GM18502 (cell line): Measurements from ENCODE around the gene GRIK1.

ENCODE experiments used
- ATAC-seq: cut with Tn5 transposase; IDR thresholded peaks from one replicate; pipeline ENCODE4 v1.9.1; 2021; ENCODE audit warnings: mild to moderate bottlenecking; ENCODE audit not compliant: unreplicated experiment, poor library complexity

GRIK1 gene

DNA sequence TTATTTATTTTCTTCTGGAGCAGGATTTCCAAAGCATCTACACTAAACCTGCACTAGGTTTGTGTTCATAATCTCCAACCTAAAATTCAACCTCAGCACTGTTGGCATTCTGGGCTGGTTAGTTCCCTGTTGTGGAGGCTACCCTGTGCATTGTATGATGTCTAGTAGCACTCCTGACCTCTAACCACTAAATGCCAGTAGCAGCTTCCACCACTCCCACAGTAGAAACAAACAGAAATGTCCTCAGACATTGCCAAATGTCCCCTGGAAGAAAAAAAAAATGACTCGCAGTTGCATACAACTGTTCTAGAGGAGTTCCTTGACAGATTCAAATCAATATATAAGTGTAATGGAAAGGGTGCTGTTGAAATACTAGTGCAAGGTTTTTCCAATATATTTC is 18.9 kb downstream of the GRIK1 start:
- no peak for ATAC-seq

DNA sequence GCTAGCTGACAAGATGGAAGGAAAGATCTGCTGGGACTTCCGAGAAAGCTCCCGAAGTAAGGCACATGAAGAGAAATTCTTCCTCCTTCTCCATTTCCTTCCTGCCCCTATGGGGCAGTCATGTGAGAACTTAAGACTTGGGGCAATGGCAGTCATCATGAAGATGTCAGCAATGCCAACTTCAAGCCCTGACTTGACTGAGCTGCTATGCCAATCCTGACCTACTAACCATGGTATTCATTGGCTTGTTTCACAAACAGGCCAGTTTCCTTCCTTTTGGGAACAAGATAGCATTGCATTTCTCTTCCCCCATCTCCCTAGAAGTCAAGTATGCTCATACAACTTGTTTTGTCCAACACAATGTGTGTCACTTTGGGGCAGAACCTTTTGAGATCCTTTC is 25.5 kb downstream of the GRIK1 start:
- no peak for ATAC-seq

DNA sequence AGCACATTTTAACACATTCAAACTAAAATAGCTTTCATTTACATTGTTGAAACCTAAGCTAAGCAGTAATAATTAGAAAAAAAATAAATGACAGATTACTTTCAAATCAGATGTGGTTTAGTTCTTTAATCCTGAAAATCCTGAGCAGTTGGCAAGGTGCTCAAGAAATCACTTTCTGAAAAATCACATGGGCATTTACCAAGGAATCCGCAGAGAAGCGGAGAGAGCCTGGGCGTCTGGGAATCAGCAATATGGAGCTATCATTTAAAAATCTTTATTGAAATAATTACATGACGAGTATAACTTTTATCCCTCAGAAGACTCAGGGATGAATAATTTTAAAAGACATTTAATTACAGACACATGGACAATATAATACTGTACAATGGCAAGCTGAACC is 30.2 kb downstream of the GRIK1 start:
- no peak for ATAC-seq

DNA sequence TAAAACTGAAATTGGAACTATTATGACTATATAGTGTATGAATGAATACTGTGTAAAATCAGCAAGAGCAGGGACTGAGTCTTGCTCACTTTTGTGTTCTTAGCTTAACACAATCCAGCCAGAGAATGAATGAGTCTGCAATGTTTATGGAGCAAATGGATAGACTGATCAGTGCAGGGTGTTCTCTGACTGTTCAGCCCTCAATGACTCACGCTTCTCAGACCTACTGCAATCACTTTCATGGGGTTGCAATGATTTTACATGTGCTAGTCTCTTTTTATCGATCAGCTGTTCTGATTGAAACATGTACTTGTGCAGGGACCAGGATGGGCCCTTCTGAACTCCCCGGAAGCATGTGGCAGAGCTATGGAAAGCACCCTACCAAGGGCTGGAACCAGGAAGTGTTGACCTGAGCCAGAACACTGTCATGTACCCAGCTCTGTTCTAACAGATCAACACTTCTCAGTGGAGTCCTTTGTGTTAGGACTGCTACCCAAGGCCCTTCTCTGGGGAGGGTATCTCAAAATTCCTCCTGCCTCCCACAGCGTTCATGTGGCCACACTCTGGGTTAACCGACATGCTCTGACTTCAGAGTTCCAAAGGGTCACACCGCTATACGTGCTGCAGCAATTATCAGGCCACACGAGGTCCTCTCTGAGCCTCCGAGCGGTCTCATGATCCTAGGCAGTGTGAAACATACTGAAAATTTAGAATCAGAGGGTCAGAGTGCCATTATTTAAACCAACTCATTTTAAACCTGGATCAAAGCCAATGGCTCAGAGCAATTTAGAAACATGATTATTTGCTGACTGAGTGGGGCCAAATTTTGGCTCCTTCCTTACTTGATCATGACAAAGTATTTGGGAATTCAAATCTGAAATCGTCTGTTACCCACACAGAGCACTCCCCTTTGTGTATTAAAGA is 35.2 kb downstream of the GRIK1 start:
- ATAC-seq: no peak

DNA sequence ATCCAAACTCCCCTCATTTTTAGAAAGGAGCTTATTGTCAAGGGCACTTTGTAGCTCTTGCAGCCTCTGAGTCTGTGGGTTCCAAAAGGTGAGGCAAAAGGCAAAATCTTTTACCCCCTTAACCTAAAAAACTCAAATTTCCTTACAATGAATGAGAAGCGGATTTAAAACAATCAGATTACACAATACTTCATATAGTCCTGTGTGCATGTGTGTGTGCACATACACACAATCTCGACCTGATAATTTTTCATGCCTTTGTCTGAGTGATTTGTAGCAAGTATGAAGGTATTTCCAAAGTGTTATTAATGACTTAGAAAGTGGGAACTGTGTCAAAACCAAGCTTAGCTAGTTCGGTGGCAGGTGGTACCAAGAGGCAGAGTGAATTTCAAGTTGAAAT is 42.9 kb downstream of the GRIK1 start:
- no peak for ATAC-seq

DNA sequence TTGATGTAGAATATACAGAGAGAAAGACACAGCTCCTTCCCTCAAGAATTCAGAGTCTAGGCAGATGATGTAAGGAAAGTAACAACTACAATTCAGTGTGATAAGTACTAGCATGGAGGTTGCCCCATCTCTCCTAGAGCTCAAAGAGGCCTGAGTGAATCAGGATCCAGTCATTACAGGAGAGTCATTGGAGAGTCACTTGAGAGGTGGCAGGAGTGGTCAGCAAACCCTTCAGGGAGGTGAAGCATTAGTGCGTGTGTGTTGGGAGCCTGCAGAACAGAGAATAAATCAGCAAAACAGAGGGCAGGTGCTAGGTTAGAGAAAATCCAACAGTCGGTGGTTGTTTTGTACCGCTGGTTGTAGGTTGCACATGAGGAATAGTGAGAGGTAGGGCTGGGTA is 46.1 kb downstream of the GRIK1 start:
- no peak for ATAC-seq

DNA sequence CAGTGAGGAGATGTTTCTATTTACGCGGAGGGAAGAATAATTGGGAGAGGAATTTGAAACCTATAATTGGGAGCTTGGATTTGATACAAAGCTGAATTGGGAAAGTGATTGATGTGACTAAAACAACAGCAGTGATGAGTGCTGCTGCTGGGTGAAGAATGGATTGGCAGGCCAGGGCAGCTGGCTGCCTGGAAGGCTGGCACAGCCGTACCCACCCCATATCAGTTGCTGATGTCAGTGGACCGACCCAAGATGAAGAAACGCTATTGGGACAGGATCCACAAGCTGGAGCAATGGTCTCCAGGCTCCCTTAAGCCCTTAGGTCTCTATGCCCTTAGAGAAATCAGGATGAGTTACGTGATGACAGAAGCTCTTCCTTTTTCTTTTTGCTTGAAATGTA is 47.4 kb downstream of the GRIK1 start:
- ATAC-seq: no peak

DNA sequence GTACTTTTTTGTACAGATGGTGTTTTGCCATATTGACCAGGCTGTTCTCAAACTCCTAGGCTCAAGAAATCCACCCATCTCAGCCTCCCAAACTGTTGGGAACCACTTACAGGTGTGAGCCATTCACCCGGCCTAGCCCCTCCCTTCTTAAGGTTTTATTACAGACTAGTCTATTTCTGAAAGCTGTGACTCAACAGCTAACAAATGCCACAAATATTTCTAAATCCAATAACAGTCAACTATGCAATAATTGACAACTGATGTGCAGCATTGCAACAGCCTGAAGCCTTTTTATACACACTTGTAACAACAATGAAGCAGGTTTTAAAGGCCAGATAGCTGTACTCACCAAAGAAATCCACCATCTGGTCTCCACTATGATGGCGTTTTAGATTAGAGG is 51.4 kb downstream of the GRIK1 start:
- ATAC-seq: no peak

DNA sequence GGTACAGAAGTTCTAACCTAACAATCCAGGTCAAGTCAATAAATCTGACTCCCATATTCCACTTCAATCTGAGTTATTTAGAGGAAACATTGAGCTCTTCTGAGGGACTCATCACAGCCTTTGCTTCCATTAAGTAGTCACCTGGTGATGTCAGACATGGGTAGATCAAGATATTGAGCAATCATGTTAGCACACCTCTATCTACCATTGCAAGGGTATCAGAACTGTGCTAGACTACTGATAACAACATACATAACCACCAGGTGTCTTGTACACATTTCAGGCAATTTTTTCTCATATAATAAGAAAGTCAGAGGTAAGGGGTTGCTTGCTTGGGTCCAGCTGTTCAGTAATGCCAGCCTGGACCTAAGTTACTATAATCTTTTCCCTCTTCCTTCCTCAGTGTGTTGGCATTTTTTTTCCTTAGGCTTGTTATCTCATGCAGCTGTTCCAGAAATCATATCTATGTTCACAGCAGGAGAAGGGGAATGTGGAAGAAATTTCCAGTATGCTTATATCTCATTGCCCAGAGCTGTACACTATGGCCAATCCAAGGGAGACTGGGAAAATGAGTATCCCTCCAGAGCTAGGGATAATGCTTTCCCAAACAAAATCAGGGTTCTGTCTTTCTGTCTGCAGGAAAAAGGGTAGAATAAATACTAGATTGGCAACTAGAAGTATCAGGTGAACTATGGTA is 52.3 kb downstream of the GRIK1 start:
- no peak for ATAC-seq

DNA sequence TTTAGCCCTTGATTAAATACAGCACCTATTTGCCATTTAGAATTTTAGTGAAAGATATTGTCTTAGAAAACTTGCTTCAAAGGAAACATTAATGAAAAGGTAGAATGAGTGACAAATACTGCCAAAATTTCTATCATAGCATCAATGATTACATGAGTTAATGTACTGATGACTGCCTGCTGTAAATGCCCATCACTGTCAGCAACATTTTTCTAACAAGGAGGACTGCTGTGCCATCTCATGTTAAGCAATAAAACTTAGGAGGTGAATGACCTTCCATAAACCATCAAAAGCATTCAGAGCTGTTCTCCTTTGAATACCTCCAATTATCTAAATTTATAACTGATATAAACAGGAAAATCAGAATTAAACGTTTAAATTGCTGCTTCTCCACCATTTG is 54.3 kb downstream of the GRIK1 start:
- ATAC-seq: no peak

DNA sequence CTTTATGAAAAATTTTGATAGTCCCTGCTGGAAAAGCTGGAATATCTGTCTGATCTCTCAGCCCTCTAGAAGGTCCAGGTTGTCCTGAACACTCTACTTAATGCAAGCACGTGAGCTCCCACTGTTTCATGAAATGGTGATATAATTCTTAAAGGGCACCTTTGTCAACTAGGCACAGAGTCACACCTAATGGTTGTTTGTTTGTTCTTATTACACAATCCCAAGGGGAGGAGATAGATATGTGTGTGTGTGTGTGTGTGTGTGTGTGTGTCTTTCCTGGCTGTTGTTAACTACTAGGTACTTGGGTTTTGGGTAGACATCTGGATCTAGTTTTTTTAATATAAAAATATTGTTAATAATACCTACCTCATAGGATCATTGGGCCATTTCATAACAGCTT is 63.9 kb downstream of the GRIK1 start:
- ATAC-seq: no peak

DNA sequence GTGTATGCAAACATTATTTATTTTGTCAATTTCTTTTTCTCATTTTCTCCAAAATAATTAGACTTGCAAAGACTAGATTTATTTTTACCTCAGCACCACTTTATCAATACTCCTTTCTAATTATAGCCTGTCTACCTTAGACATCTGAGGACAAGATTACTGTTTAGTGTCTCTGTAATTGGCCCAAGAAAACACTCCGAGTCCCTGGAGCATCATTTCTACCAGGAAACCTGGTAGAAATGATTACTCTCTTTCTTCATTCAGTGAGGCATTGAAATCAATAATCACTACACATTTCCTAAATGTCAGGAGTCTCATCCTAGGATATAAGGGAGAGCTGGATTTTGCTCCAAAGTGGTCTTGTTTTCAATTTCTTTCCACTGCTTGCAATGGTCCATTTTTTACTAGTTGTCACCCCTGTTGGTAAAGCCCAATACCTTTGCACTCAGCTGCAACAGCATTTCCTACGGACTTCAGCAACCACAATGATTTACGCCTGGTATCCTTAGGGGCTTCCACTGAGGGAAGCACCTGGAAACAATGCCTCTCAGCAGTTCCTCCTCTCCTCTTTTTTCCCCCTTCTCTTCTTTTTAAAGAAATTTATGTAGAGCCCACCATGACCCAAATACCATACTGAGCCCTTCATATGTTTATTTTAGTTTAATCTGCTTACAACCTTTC is 64.6 kb downstream of the GRIK1 start:
- no peak for ATAC-seq

DNA sequence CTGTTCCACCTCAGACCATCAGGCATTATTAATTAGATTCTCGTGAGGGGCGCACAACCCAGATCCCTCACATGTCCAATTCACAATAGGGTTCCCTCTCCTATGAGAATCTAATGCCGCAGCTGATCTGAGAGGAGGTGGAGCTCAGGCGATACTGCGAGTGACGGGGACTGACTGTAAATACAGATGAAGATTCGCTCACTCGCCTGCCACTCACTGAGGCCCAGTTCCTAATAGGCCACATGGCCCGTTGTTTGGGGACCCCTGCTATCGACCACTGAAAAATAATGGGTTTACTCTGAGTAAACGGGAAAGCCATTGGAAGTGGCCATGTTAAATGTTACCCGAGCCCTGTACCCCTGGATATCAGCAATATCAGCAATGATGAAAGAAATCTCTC is 65.9 kb downstream of the GRIK1 start:
- ATAC-seq: no peak

DNA sequence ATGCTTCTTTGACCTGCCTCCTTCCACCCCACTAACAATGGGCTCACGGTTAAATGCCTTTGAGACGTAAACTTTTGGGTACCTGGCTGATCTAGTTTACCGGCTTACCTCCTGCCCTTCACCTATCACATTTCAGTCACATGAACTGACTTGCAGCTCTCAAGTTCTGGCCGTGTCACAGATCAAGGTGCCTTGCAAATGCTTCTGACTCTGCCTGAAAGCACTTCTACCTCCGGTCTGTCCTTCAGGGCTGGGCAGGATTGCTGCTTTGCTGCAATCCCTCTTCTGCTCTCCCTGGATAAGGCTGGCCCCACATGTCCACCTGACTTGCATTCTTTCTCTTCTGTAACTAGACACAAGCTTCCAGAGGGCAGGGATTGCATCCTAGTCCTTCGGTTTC is 69.0 kb downstream of the GRIK1 start:
- ATAC-seq: no peak

DNA sequence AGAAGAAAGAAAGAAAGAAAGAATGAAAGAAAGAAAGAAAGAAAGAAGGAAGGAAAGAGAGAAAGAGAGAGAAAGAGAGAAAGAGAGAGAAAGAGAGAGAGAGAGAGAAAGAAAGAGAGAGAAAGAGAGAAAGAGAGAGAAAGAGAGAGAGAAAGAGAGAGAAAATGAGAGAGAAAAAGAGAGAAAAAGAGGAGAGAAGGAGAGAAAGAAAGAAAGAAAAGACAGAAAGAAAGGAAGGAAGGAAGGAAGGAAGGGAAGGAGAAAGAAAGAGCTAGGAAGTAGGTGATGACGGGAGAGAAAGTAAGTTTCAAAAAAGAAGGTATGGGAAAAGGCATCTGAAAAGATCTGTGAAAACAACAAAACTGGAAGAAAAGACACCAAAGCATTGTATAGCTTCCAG is 72.0 kb downstream of the GRIK1 start:
- no peak for ATAC-seq

DNA sequence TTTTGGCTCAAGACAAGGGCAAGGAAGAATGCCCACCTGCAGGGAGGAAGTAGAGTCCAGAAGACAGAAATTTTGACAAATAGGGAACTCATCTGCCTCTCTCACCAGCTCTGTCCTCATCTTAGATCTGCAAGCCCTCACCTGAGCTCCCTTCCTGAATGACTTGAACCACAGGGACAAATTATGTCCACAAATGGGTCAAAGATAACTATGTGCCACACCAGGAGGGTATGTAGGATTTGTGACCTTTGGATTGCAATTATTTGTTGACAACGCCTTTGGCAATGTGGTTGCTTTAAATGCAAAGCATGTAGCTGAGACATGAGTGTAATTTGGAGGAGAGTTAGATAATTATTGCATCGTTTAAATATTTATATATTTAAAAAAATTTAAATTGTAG is 79.5 kb downstream of the GRIK1 start:
- no peak for ATAC-seq

DNA sequence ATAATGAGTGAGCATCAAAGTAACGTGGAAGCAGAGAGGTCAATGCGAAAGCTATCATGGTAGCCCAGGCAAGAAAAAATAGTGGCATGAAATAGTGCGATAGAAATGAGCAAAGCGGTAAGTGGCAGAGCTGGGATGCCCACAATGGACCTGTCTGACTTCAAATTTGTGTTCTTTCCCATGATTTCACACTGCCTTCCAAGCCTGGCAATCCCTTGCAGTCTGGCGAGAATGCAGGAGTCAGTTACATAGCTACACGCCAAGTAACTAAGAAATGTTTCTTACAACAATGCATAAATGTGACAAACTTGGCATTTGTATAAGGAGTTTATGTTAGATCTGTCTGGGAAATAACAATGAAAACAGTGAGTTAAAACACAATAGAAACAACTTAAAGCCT is 82.6 kb downstream of the GRIK1 start:
- ATAC-seq: no peak

DNA sequence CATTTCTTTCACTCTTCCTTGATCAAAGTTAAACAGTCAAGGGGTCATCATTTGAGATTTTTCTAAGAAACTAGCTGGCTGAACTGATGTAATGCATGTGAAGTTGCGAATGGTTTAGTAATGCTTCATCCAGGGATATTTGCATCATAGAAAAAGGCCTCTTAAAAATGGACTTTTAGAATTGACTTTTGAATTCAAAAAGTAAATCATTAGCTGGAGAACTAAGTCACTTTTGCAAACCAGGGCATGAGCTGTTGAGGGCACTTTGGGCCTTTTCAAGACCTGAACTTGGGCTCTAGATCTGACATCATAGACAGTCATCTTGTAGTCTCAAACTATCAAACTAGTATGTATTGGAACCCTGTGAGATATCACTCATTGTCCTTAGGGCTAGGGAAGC is 85.0 kb downstream of the GRIK1 start:
- no peak for ATAC-seq

DNA sequence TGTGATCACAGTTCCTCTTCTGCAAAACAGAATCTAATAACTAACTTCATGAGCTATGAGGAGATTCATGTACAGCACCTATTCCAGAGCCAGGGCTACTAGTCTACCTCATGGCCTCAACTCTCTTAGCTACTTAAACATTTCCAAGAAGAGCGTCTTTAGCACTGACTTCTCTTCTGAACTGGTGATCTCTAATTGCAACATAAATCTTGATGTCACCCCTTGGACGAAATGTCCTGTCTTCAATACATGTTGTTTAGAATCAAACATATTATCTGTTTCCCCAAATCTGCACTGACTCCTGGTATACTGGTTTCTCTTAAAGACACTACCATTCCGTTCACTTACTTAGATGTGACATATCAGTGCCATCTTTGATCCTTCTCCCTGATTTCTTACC is 88.2 kb downstream of the GRIK1 start:
- no peak for ATAC-seq

DNA sequence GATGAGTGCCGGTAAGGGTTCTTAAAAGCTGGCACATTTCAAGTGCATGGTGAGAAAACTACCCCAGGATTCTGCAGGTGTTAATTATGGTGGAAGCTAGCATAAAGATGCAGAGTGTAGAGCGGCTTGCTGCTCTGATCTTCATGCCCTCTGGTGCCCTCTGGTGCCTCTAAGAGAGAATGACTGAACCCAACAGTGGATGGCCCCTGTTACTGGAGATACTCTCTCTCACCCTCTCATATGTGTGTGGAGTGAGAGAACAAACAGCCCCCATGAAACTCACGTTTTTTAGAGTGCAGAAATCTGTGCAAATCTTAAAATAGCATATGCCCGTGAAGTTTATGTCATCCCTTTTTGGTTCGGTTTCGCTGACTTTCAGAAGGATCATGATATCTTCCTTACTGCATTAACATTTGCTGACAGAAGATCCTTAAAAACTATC is 90.0 kb downstream of the GRIK1 start:
- ATAC-seq: peak; percentile 100

DNA sequence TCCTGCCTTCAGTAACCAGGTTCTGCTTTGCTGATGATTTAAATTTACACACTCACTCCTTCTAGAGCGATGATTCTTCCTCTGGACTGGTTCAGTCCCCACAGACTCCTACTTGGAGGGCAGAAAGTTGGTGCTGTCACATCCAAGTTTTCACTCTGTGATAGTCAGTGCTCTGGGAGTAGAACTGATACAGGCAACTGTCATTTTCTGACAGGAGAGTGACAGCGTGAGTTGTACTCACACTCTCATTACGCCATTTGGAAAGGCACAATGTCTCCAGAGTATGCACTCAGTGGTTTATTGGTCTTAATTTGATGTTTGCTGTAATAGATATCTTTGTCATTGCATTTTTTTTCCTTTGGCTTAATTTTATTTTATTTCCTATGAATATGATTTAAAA is 96.0 kb downstream of the GRIK1 start:
- no peak for ATAC-seq
